GM21737 (cell line): ENCODE data around the gene COL6A2.

Experiments
- ATAC-seq: cut with Tn5 transposase; IDR thresholded peaks from one replicate; pipeline ENCODE4 v1.9.1; 2021; ENCODE audit warnings: mild to moderate bottlenecking, moderate library complexity; ENCODE audit not compliant: unreplicated experiment

The COL6A2 gene

DNA sequence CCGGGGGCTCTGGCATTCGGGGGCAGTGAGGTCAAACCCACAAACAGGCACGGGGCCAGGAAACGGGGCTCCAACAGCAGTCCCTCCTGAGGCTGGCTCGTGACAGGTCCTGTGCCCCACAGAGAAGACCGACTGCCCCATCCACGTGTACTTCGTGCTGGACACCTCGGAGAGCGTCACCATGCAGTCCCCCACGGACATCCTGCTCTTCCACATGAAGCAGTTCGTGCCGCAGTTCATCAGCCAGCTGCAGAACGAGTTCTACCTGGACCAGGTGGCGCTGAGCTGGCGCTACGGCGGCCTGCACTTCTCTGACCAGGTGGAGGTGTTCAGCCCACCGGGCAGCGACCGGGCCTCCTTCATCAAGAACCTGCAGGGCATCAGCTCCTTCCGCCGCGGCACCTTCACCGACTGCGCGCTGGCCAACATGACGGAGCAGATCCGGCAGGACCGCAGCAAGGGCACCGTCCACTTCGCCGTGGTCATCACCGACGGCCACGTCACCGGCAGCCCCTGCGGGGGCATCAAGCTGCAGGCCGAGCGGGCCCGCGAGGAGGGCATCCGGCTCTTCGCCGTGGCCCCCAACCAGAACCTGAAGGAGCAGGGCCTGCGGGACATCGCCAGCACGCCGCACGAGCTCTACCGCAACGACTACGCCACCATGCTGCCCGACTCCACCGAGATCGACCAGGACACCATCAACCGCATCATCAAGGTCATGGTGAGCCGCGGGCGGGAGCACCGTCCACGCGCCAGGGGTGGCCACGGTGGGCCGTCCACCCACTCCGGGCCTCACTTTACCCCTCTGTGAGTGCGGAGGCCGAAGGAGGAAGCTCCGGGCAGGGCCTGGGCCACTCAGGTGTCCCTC, 14.2 kb downstream of the COL6A2 start:
- ATAC-seq: no peak

DNA sequence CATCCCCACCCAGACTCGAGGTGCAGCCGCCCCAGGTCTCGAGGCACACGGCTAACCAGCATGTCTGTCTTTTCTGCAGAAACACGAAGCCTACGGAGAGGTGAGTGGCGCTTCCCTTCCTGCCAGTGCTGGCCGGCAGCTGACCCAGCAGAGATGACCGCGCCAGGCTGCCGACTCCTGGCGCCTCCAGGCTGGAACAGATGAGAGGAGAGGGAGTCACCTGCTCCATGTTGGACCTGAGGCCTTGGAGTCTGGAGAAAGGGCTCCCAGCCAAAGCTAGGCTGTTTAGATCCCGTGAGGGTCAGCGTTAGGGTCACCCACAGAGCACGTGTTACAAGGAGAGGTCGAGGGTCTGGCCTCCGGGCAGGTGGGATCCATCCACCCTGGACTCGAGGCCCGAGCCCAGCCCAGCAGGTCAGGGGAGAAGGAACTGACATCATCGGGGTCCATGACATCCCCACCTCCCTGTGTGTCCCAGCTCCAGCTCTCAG, 14.9 kb downstream of the COL6A2 start:
- no peak for ATAC-seq

DNA sequence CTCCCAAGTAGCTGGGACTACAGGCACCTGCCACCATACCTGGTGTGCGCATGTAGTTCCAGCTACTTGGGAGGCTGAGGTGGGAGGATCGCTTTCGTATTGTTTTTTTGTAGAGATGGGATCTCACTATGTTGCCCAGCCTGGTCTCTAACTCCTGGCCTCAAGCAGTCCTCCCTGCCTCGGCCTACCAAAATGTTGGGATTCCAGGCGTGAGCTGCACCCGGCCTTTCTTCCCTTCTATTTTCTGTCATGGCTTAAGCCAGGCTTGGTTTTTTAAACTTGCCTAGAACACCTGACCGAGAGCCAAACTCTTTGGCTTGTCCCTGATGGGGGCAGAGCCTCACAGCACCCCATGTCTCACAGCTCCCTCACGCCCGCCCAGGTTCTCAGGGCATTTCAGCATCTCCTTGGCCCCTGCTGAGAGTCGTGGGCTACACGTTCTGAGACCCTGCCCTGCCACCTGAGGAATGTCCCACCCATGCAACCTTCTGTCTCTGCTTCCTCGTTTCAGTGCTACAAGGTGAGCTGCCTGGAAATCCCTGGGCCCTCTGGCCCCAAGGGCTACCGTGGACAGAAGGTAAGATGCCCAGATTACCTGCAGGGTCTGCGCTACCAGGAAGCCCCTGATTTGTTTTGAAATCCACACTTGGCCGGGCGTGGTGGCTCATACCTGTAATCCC, 15.7 kb downstream of the COL6A2 start:
- no peak for ATAC-seq

DNA sequence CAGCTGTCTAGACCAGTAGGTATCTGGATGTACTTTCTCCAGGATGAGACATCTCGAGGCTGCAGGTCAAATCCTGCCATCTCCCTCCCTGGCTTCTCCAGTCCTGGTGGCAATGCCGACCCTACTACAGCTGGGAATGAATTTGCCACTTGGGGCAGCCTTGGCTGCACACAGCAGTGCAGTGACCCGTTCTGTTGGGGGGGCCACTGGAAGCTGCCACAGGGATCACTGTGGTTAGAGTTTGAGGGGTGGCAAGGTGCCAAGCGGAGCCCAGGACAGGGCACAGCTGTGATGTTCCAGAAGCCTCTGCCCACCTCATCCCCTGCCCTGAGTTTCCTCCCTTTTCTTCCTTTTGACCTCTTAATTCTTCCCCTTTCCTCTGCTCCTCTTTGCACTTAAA, 17.1 kb downstream of the COL6A2 start:
- no peak for ATAC-seq

DNA sequence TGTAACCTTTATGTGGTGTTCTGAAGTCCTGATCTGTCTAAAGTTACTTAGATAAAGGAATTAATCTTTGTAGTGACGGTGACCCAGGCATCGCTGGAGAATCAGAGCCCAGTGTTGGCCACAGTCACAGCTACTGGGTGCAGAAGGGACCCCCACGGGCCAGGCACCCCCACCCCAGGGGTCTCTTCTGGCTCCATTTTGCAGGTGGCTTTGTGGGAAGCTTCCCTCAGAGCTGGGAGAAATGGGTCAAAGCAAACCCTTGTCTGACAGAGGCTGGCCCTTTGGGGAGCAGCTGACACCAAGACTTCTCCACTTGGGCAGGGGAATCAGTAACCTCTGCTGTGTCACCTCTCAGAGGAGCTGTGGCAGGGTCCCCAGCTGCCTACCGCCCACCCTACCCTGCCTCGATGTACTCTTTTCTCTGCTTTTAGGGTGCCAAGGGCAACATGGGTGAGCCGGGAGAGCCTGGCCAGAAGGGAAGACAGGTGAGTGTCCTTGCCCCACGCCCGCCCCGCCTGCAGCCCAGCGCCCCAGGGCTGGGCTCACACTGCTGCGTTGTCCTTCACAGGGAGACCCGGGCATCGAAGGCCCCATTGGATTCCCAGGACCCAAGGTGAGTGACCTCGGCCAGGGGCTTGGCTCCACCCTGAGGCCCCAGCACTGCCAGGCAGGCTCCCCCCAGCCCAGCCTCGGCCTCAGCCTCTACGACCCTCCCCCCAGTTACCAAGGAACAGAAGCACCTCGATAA, 17.7 kb downstream of the COL6A2 start:
- ATAC-seq: no peak

DNA sequence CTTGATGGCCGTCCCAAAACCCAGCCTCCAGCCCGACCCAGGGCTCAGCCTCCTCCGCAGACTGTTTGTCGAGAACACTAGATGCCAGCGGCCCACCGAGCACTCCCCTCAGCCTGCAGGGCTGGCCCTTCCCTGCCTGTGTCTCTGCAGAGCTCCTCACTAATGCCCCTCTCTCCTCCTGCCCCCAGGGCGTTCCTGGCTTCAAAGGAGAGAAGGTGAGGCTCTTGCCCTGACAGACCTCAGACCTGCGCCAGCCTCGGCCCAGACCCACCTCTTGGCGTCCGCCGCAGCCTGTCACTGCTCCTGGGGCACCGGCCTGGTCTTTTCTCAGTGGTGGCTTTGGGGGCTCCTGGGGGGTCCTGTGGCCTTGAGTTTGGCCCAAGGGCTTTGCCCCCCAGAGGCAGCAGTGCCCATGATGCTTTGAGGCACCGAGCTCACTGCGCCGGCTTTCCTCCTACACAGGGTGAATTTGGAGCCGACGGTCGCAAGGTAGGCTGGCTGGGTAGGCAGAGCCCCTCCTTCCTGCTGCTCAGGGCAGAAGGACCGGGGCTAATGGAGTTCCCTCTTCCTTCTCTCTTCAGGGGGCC, 18.4 kb downstream of the COL6A2 start:
- ATAC-seq: no peak

DNA sequence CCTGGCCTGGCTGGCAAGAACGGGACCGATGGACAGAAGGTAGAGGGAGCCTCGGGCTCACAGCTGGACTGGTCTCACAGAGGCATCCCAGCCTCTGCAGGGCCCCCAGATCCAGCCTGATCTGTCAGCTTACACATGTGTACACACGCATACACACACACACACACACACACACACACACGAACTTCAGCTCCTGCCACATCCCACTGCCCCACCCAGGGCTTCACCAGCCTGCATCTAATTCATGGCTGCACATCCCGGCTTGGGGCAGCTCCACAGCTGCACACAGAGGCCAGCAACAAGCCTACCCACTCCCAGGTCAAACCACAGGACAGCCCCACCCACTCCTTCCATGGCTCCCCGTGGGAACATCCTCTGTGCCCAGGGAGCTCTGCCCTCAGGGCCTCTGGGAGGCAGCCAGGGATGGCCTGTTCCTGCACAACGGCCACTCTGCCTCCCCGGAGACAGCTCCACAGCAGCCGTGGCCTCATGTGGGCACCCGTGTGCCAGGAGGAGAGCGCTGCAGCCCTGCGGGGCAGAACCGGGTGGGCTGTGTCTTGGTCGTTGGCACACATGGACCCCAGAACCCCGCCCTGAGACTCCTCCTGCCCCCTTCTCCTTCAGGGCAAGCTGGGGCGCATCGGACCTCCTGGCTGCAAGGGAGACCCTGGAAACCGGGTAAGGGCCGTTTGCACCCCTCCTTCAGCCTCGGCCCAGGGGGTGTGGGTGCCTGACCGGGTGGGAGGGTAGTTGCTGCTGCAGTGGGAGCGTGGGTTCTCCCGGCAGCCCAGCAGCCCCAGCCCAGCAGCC, 19.1 kb downstream of the COL6A2 start:
- no peak for ATAC-seq

DNA sequence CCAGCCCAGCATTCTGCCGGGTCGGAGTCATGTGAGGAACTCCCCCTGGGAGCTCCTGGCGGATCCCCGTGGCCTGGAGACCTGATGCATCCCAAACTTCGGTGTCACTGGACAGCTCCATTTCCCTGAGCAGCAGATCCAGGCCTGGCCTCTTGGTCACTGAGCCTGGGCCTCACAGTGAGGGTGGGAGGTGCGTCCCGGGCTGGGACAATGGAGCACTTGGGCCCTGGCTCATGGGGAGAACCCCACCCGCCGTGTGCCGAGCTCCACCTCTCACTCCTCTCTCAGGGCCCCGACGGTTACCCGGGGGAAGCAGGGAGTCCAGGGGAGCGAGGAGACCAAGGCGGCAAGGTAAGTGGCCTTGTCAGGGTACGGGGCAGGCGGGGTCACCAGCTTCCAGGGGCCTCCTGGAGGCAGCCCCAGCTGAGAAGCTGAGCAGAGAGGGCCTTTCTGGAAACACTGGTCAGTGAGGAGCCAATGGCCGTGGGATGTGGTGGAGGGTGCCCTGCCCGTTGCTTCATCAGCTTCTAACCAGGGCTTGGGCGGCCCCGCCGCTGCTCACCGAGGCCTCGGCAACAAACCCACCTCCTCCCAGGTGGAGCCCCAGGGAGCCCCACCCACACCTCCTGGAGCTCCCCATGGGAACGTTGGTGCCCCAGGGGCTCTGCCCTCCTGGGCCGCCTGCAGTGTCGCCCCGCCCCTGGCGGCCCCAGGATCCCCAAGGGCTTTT, 19.8 kb downstream of the COL6A2 start:
- ATAC-seq: no peak

DNA sequence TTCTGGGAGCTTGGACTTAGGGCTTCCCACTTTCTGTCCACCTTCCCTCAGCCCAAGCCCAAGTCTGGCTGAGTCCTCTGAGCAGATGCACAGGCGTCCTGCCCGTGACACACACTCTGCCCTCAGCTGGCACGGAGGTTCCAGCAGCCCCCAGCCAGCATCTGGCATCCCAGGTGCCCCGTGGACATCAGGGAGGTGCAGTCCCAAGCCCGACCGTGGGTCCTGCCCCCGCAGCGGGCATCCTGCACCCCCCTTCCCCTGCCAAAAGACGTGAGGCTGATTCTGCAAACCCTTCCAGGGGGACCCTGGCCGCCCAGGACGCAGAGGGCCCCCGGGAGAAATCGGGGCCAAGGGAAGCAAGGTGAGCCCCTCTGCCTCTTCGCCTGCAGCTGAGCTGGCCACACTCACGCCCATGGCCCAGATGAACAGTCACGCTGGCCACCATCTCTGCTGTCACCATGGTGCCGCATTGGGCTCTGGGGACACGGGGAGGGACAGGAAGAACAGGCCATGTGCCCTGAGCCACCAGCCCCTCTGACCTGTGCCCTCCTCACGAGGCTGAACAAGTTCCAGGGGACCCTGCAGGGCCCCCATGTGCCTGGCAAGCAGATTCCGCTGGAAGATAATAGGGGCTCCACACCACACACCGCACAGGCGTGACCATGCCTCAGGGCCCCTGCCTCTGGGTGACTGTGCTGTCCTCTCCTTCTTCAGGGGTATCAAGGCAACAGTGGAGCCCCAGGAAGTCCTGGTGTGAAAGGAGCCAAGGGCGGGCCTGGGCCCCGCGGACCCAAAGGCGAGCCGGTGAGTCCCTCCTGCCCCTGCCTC, 20.6 kb downstream of the COL6A2 start:
- no peak for ATAC-seq

DNA sequence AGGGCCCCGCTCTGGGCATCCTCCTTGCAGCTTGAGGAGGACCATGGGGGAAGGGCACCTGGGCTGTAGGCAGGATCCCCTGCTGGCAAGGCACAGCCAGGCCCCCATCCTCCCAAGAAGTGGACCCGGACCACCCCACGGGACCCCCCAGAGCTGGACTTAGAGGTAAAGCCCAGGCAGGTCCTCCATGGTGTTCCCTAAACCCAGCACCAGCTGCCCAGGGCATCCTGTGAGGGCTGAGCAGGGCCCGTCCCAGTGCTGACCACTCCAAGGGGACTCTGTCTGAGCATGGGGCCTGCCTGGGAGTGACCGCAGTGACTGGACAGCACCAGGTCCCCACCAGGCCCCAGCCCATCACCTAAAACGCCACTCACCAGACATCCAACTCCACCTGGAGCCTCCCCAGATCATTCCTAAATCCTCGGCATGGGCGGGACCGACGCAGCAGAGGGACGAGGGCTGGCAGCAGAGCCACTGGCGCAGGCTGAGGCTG, 21.3 kb downstream of the COL6A2 start:
- no peak for ATAC-seq

DNA sequence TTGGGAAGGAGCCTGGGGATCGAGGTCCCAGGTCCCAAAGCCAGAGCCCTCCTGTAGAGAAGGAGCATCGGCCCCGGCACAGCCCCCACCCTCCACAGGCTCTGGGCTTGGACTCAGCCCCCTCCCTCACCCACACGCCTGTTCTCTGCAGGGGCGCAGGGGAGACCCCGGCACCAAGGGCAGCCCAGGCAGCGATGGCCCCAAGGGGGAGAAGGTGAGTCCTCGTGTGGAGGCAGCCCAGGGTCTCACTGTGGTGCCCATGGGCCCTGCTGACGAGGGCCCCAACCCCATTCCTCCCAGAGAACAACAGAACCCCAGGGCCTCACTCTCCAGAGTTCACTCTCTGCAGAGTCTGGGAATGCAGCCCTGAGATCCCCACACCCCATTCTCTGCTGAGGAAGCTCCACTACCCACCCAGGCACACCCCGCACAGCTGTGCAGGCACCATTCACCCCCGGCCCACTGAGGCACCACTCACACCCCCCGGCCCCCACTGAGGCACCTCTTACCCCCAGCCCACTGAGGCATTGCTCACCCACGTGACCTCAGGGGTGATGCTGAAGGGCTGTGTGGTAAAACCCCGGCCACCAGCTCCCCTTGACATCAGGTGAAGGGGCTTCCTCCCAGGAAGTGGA, 21.8 kb downstream of the COL6A2 start:
- no peak for ATAC-seq

DNA sequence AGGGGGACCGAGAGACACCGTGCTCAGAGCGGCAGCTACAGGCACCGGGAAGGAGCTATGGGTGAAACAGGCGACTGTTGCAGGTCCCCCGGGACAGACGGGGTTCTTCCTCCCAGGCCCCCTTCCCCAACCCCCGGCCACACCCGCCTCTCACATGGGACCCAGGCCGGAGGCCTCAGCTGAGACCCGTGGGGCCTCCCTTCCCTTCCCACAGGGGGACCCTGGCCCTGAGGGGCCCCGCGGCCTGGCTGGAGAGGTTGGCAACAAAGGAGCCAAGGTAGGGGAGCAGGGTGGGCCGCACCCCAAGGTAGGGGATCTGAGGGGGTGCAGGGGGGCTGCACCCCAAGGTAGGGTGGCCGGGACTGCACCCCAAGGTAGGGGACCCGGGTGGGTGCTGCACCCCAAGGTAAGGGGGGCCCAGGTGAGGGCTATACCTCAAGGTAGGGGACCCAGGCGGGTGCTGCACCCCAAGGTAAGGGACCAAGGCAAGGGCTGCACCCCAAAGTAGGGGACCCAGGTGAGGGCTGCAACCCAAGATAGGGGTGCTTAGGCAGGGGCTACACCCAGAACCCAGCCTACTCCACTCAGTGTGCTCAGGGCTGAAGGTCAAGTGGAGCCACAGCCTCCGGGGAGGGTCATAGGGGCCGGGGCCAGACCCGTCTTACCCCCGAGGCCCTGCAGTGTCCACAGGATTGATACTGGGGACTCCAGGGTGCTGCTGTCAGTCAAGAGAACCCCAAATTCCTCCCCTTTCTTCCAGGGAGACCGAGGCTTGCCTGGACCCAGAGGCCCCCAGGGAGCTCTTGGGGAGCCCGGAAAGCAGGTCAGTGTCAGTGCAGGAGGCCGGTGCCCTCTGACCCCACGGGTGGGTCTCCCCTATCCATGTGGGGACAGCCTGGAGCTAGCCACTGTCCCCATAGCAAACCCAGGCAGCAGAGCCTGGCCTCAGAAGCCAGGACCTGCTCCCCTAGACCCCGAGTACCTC, 22.7 kb downstream of the COL6A2 start:
- no peak for ATAC-seq

DNA sequence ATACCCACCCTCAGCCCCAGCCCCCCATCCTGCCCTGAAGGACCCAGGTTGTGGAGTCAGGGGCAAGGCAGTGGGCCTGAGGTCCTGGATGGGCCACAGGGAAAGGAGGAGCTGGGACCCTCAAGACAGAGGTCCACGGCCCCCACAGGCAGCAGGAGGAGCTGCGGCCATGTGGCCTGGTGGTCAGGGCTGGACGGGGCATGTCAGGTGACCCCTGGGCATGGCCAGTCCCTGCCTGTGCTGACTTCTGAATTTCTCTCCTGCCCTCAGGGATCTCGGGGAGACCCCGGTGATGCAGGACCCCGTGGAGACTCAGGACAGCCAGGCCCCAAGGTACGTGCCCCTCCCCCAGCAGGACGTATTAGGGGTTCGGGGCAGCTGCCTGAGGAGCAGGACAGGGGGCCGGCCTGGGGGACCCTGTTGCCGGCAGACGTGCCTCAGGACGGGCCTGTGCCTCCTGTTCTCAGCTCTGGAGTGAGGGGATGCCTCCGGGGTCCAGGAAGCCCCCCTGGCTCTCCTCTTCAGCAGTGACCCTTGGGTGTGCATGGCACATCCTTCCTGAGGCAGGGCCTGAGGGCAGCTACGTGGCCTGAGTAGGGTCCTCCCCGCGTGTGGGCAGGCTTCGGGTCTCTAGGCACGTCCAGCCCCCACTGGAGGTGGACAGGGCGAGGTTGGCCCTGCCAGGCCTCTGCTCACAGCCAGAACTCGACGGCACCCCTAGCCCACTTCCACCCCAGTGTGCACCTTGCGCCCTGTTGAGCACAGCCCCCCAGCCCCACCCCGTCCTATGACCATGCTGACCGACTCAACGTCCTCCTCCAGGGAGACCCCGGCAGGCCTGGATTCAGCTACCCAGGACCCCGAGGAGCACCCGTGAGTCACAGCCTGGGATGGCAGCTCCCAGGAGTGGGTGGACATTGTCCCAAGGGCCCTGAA, 23.6 kb downstream of the COL6A2 start:
- ATAC-seq: no peak

DNA sequence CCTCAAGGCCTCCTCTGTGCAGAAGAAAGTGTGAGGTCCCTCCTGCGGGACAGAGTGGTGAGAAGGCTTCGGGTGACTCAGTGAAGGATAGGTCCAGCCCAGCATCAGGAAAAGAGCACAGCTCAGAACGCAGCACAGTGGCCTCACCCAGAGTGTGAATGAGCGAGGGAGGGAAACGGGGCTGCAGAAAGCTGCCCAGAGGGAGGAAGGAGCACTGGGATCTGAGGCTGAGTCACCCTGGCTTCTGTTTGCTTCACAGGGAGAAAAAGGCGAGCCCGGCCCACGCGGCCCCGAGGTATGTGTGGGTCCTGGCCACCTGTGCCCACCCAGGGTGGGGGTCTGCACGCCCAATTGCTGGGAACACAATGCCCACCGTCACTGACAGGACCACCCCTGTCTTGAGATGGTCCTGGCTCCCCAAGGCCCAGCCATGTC, 24.3 kb downstream of the COL6A2 start:
- ATAC-seq: no peak

DNA sequence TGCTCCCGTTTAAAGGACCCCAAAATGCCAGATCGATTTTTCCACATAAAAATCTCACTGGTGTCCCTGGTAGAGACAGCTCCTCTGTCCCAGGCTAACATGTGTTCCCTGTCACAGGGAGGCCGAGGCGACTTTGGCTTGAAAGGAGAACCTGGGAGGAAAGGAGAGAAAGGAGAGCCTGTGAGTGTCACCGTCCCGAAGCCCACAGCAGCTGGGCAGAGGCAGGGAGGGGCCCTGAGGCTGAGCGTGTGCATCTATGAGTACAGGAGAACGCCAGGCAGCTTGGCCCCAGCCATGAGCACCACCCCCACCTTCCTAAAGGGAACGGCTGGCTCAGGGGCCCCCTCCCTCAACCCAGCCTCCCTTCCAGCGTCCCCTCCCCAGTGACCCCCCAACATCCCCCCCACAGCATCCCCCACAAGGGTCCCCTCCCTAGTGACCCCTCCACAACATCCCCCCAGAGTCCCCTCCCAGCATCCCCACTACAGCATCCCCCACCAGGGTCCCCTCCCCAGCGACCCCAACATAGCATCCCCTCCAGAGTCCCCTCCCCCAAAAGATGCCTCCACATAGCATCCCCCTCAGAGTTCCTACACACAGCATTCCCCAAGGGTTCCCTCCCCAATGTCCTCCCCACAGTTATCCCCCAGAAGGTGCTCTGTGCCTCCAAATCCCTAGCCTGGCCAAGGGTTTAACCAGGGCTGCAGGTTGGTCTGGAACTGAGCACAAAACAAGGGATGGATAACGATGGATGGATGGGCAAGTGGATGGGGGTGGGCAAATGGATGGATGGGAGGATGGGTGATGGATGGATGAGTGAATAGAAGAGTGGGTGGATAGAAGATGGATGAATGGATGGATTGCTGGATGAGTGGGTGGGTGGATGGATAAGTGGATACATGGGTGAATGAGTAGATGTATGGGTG, 25.1 kb downstream of the COL6A2 start:
- ATAC-seq: no peak
